C4-2B (cell line): Measurements from ENCODE around the gene TMEM182.

ENCODE experiments used
- ZFX ChIP-seq: fragments of 450-650 bp; IDR thresholded peaks from 2 replicates; pipeline ENCODE4 v1.6.1; 2017
- TF ChIP-seq, protein P1 (sequence below): fragments of 450-650 bp; conservative IDR thresholded peaks from 2 replicates; pipeline ENCODE4 v1.5.1; 2017; ENCODE audit warnings: mild to moderate bottlenecking

DNA sequence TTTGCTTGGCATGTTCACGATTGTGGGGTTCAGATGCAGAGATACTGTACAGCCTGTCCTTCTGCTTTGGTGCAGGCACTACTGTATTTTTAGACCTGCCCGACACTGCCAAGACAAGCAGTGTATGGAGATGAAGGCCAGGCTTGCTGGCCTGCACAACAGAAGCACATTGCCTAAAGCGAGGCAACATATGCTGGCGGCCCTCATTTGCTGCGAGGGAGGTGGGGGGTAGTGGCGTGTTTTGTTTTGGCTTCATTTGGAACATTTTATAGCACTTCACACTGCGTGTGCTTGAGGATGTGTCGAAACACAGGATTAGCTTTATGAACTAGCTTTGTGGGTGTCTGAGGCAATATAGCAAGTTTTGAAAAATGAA is 27.0 kb downstream of the TMEM182 start:
- TF ChIP-seq, protein P1, sequence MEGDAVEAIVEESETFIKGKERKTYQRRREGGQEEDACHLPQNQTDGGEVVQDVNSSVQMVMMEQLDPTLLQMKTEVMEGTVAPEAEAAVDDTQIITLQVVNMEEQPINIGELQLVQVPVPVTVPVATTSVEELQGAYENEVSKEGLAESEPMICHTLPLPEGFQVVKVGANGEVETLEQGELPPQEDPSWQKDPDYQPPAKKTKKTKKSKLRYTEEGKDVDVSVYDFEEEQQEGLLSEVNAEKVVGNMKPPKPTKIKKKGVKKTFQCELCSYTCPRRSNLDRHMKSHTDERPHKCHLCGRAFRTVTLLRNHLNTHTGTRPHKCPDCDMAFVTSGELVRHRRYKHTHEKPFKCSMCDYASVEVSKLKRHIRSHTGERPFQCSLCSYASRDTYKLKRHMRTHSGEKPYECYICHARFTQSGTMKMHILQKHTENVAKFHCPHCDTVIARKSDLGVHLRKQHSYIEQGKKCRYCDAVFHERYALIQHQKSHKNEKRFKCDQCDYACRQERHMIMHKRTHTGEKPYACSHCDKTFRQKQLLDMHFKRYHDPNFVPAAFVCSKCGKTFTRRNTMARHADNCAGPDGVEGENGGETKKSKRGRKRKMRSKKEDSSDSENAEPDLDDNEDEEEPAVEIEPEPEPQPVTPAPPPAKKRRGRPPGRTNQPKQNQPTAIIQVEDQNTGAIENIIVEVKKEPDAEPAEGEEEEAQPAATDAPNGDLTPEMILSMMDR: no peak
- no peak for TF ChIP-seq ZFX
